OCI-LY7 (cell line): ENCODE data around the gene SRGAP1. TPM values are rescaled to one million over a fixed set of nuclear protein-coding genes. Genes with fewer than 3 reads are reported as not detected.

Experiments
- BruUV-seq: library from RNA; stranded (reverse); fragments of 400-500 nt; replicated peaks from 2 replicates; lab custom pipeline; 2021; lab: Mats Ljungman, UMichigan
- CTCF ChIA-PET: fragments of 300-600 bp; sonication (Branson Sonifier 250); formaldehyde crosslinking; loops from one replicate; lab custom pipeline; 2022; ENCODE audit warnings: antibody characterized with exemption; ENCODE audit not compliant: unreplicated experiment; lab: Charles Lee
- POLR2A ChIA-PET: fragments of 300-600 bp; sonication (Branson Sonifier 250); formaldehyde crosslinking; loops from one replicate; lab custom pipeline; 2022; ENCODE audit warnings: antibody characterized with exemption; lab: Charles Lee
- DNase-seq: peaks from one replicate; pipeline ENCODE4 v3.0.0-alpha.2; 2015; ENCODE audit warnings: low spot score
- H2AFZ ChIP-seq: fragments of 200-600 bp; sonication (generic), shearing (Covaris generic); 2 replicates; pipeline ENCODE4 v1.6.1; 2014; ENCODE audit warnings: mild to moderate bottlenecking, antibody characterized with exemption, low read length, moderate library complexity
- H3K27ac ChIP-seq: fragments of 200-600 bp; sonication (generic); 2 replicates; pipeline ENCODE4 v1.5.1; 2014; ENCODE audit warnings: mixed run types, low read depth, mild to moderate bottlenecking, moderate library complexity, low read length, inconsistent platforms; ENCODE audit not compliant: poor library complexity, severe bottlenecking
- H3K36me3 ChIP-seq: fragments of 200-600 bp; sonication (generic); 2 replicates; pipeline ENCODE4 v1.6.1; 2014; ENCODE audit warnings: mild to moderate bottlenecking, antibody characterized with exemption, low read length, moderate library complexity, mixed read lengths; ENCODE audit not compliant: insufficient read depth
- H3K4me1 ChIP-seq: fragments of 200-600 bp; sonication (generic); 2 replicates; pipeline ENCODE4 v1.5.1; 2014; ENCODE audit warnings: mild to moderate bottlenecking, low read length; ENCODE audit not compliant: insufficient read depth, poor library complexity, severe bottlenecking
- H3K4me2 ChIP-seq: fragments of 200-600 bp; sonication (generic); 2 replicates; pipeline ENCODE4 v1.6.1; 2014; ENCODE audit warnings: mild to moderate bottlenecking, low read length
- H3K4me3 ChIP-seq: fragments of 200-600 bp; sonication (generic); 2 replicates; pipeline ENCODE4 v1.5.1; 2014; ENCODE audit warnings: mild to moderate bottlenecking, low read depth, low read length; ENCODE audit not compliant: poor library complexity, severe bottlenecking
- H3K79me2 ChIP-seq: fragments of 200-600 bp; sonication (generic); 2 replicates; pipeline ENCODE4 v1.6.1; 2016; ENCODE audit warnings: low read depth, mild to moderate bottlenecking, low read length, moderate library complexity, mixed read lengths; ENCODE audit not compliant: insufficient read depth
- H3K9me2 ChIP-seq: fragments of 200-600 bp; sonication (generic); 2 replicates; pipeline ENCODE4 v1.6.1; 2016; ENCODE audit warnings: mild to moderate bottlenecking, low read length, mixed read lengths; ENCODE audit not compliant: insufficient read depth
- H3K9me3 ChIP-seq: fragments of 200-600 bp; sonication (generic); 2 replicates; pipeline ENCODE4 v1.6.1; 2014; ENCODE audit warnings: mild to moderate bottlenecking, mixed run types, low read length, mixed read lengths
- H4K20me1 ChIP-seq: fragments of 200-600 bp; sonication (generic); 2 replicates; pipeline ENCODE4 v1.6.1; 2014; ENCODE audit warnings: mild to moderate bottlenecking, antibody characterized with exemption, low read length, moderate library complexity, mixed read lengths; ENCODE audit not compliant: insufficient read depth
- CTCF ChIP-seq: fragments of 200-600 bp; sonication (generic); conservative IDR thresholded peaks from 2 replicates; pipeline ENCODE4 v1.5.1; 2014; ENCODE audit warnings: mild to moderate bottlenecking, antibody characterized with exemption, low read length, moderate library complexity, mixed read lengths
- EZH2phosphoT487 ChIP-seq: fragments of 200-600 bp; sonication (generic); IDR thresholded peaks from 2 replicates; pipeline ENCODE4 v1.6.1; 2018; ENCODE audit warnings: low read depth, borderline replicate concordance, mild to moderate bottlenecking, mixed run types, antibody characterized with exemption, low read length, moderate library complexity, mixed read lengths
- intact Hi-C: fragments of 100-400 bp; cut with micrococcal nuclease; formaldehyde crosslinking; loops from one replicate; pipeline ENCODE4 v1.10.0; 2022; ENCODE audit not compliant: unreplicated experiment
- total RNA-seq, 2 experiments: library from RNA; depleted of rRNA in 1 of 2; stranded (reverse); fragments of >200 nt in 1 of 2; shearing (Covaris generic) in 1 of 2; gene quantifications; 2 replicates each; pipeline ENCODE4 v1.2.3, GENCODE V29; 2014 to 2022

The SRGAP1 gene
- total RNA-seq, 2 experiments from 2014 or later, result 0.06 TPM; not detected in 1

GRCh38 chr12:64085154-64085553 is 240.7 kb downstream of the SRGAP1 start:
- intact Hi-C loops, result no loop called here
- no peaks in the 10 kb centered on the region for H3K9me3 ChIP-seq
- no TSS peak for BruUV-seq
- no peaks in the 10 kb centered on the region for H3K9me2 ChIP-seq
- no peaks in the 10 kb centered on the region for H3K36me3 ChIP-seq
- no peaks in the 10 kb centered on the region for H3K4me1 ChIP-seq
- CTCF ChIA-PET, result no interaction called here
- no peak for TF ChIP-seq CTCF
- TF ChIP-seq EZH2phosphoT487, result no peak
- H2AFZ ChIP-seq, result no peak overlapping the region
- POLR2A ChIA-PET, result interaction anchor here (0.7 kb wide), 1 partner anchor 135 kb away, joined by 6 read pairs; no protein-coding TSS in a partner anchor
- no peak overlapping the region for H3K4me2 ChIP-seq
- H3K27ac ChIP-seq, result no peak overlapping the region
- no peak for DNase-seq
- H3K4me3 ChIP-seq, result no peak overlapping the region
- H3K79me2 ChIP-seq, result no peaks in the 10 kb centered on the region
- no peaks in the 10 kb centered on the region for H4K20me1 ChIP-seq

DNA sequence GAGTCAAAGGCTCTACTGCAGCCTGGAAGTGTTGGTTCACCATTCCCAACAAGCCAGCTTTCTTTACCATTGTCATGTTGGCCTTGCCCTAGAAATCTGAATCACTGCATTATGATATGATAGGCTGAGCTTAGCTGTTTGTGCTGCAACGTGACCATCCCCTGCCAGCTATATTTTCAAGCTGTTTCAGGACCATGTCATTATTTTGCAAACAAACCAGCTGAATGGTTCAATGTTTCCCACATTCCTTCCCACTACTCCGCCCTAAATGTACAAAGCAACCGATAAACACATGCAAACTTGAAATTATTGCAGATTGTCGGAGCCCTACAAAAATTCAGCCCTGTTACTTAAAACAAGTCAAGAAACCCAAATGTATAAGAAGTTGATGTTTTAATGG is 241.5 kb downstream of the SRGAP1 start:
- Histone ChIP-seq H3K27ac (no peak overlapping the region), H3K4me1 (no peaks in the 10 kb centered on the region), H3K79me2 (no peaks in the 10 kb centered on the region), H3K9me2 (no peaks in the 10 kb centered on the region), H4K20me1 (no peaks in the 10 kb centered on the region), H3K4me3 (no peak overlapping the region), H2AFZ (no peak overlapping the region), H3K36me3 (no peaks in the 10 kb centered on the region), H3K9me3 (no peaks in the 10 kb centered on the region), H3K4me2 (no peak overlapping the region)
- no TSS peak for BruUV-seq
- CTCF ChIA-PET, result no interaction called here
- intact Hi-C loops, result no loop called here
- TF ChIP-seq CTCF (no peak), EZH2phosphoT487 (no peak)
- POLR2A ChIA-PET, result interaction anchor here (0.5 to 1.4 kb wide), 7 partner anchors 9 to 1180 kb away, joined by 3 to 6 read pairs (median 4); no protein-coding TSS in a partner anchor
- DNase-seq, result no peak

GRCh38 chr12:64086946-64087345 is 242.4 kb downstream of the SRGAP1 start:
- ChIA-PET POLR2A (interaction anchor here (1.4 to 1.7 kb wide), 2 partner anchors 8 to 11 kb away, joined by 3 to 4 read pairs; no protein-coding TSS in a partner anchor), CTCF (no interaction called here)
- Histone ChIP-seq H3K9me3 (no peaks in the 10 kb centered on the region), H3K4me2 (no peak overlapping the region), H3K9me2 (no peaks in the 10 kb centered on the region), H3K4me3 (no peak overlapping the region), H3K36me3 (no peaks in the 10 kb centered on the region), H2AFZ (no peak overlapping the region), H3K79me2 (no peaks in the 10 kb centered on the region), H4K20me1 (no peaks in the 10 kb centered on the region), H3K4me1 (no peaks in the 10 kb centered on the region), H3K27ac (no peak overlapping the region)
- TF ChIP-seq EZH2phosphoT487 (no peak), CTCF (no peak)
- no TSS peak for BruUV-seq
- intact Hi-C loops, result no loop called here
- no peak for DNase-seq
